Middle frontal gyrus (tissue), 1 donor: ENCODE results near the gene FAM222A.

Experiments used
- DNase-seq: peaks from one replicate; pipeline ENCODE4 v3.0.0-alpha.2; 2015; ENCODE audit warnings: low spot score; ENCODE audit errors: extremely low spot score

FAM222A gene

GRCh38 chr12:109795023-109795422 is 81.4 kb downstream of the FAM222A start:
- DNase-seq: no peak

GRCh38 chr12:109796057-109796456 is 82.4 kb downstream of the FAM222A start:
- no peak for DNase-seq

GRCh38 chr12:109797905-109798669 is 84.5 kb downstream of the FAM222A start:
- no peak for DNase-seq

- no peak for DNase-seq
These were observed 85.1 kb downstream of the FAM222A start for GRCh38 chr12:109798691-109799090.

GRCh38 chr12:109800536-109800935 is 86.9 kb downstream of the FAM222A start:
- no peak for DNase-seq

- no peak for DNase-seq
These were observed 89.2 kb downstream of the FAM222A start for GRCh38 chr12:109802828-109803227.

GRCh38 chr12:109803678-109804077 is 90.1 kb downstream of the FAM222A start:
- no peak for DNase-seq

GRCh38 chr12:109804820-109805761 is 91.5 kb downstream of the FAM222A start:
- peak; percentile 13 for DNase-seq

- no peak for DNase-seq
These were observed 94.5 kb downstream of the FAM222A start for GRCh38 chr12:109807954-109808643.

- no peak for DNase-seq
These were observed 95.4 kb downstream of the FAM222A start for GRCh38 chr12:109808876-109809646.

GRCh38 chr12:109810954-109811623 is 97.5 kb downstream of the FAM222A start:
- DNase-seq: no peak

GRCh38 chr12:109811624-109811995 is 98.0 kb downstream of the FAM222A start:
- DNase-seq: no peak

GRCh38 chr12:109813810-109814416 is 100.3 kb downstream of the FAM222A start:
- no peak for DNase-seq

GRCh38 chr12:109814600-109815150 is 101.0 kb downstream of the FAM222A start:
- no peak for DNase-seq

- DNase-seq: no peak
These were observed 101.6 kb downstream of the FAM222A start for GRCh38 chr12:109815225-109815624.

GRCh38 chr12:109815757-109816617 is 102.4 kb downstream of the FAM222A start:
- no peak for DNase-seq

- DNase-seq: no peak
These were observed 103.2 kb downstream of the FAM222A start for GRCh38 chr12:109816870-109817269.

GRCh38 chr12:109817627-109818231 is 104.1 kb downstream of the FAM222A start:
- DNase-seq: no peak
